HEK293T (cell line): ENCODE results near the gene CLCA4.

Experiments
- CTCF ChIA-PET: fragments of 350-600 bp; formaldehyde crosslinking; extraction: SDS; loops from one replicate; lab custom pipeline; 2021; ENCODE audit warnings: antibody characterized with exemption, inconsistent platforms; lab: Yijun Ruan, JAX
- POLR2A ChIA-PET: fragments of 350-600 bp; formaldehyde crosslinking; extraction: SDS; loops from one replicate; lab custom pipeline; 2020; ENCODE audit warnings: antibody characterized with exemption, inconsistent platforms; lab: Yijun Ruan, JAX
- DNase-seq: peaks from one replicate; pipeline ENCODE4 v3.0.0; 2012; ENCODE audit warnings: mixed read lengths; ENCODE audit errors: extremely low spot score
- ARNT ChIP-seq: fragments of 450-650 bp; IDR thresholded peaks from 2 replicates; pipeline ENCODE4 v1.6.1; 2017; ENCODE audit warnings: mild to moderate bottlenecking
- BHLHE40 ChIP-seq: fragments of 450-650 bp; IDR thresholded peaks from 2 replicates; pipeline ENCODE4 v1.6.1; 2016; ENCODE audit warnings: mild to moderate bottlenecking, moderate library complexity, borderline replicate concordance
- CTBP1 ChIP-seq: fragments of 450-650 bp; IDR thresholded peaks from 2 replicates; pipeline ENCODE4 v1.6.1; 2016; ENCODE audit warnings: borderline replicate concordance
- ELF4 ChIP-seq: fragments of 450-650 bp; IDR thresholded peaks from 2 replicates; pipeline ENCODE4 v1.6.1; 2017; ENCODE audit warnings: antibody characterized with exemption
- FOXA1 ChIP-seq: fragments of 450-650 bp; IDR thresholded peaks from 2 replicates; pipeline ENCODE4 v1.6.1; 2016; ENCODE audit warnings: mild to moderate bottlenecking
- FOXK2 ChIP-seq: fragments of 450-650 bp; IDR thresholded peaks from 2 replicates; pipeline ENCODE4 v1.6.1; 2016; ENCODE audit warnings: mild to moderate bottlenecking
- FOXM1 ChIP-seq: fragments of 450-650 bp; IDR thresholded peaks from 2 replicates; pipeline ENCODE4 v1.6.1; 2017; ENCODE audit warnings: mild to moderate bottlenecking, borderline replicate concordance
- HDGF ChIP-seq: fragments of 450-650 bp; IDR thresholded peaks from 2 replicates; pipeline ENCODE4 v1.6.1; 2017; ENCODE audit warnings: antibody characterized with exemption, borderline replicate concordance
- L3MBTL2 ChIP-seq: fragments of 450-650 bp; conservative IDR thresholded peaks from 2 replicates; pipeline ENCODE4 v1.6.1; 2016; ENCODE audit warnings: mild to moderate bottlenecking
- LEF1 ChIP-seq: fragments of 450-650 bp; IDR thresholded peaks from 2 replicates; pipeline ENCODE4 v1.6.1; 2017; ENCODE audit warnings: mild to moderate bottlenecking, borderline replicate concordance
- NFRKB ChIP-seq: fragments of 450-650 bp; IDR thresholded peaks from 2 replicates; pipeline ENCODE4 v1.6.1; 2016; ENCODE audit warnings: mild to moderate bottlenecking, moderate library complexity
- SP1 ChIP-seq: fragments of 450-650 bp; IDR thresholded peaks from 2 replicates; pipeline ENCODE4 v1.6.1; 2017
- SUZ12 ChIP-seq: fragments of 450-650 bp; IDR thresholded peaks from 2 replicates; pipeline ENCODE4 v1.6.1; 2016; ENCODE audit warnings: mild to moderate bottlenecking
- TARDBP ChIP-seq: fragments of 450-650 bp; IDR thresholded peaks from 2 replicates; pipeline ENCODE4 v1.6.1; 2016
- ZNF384 ChIP-seq: fragments of 450-650 bp; IDR thresholded peaks from 2 replicates; pipeline ENCODE4 v1.6.1; 2016
- TF ChIP-seq, protein P1 (sequence below): fragments of 450-650 bp; IDR thresholded peaks from 2 replicates; pipeline ENCODE4 v1.6.1; 2016

Gene CLCA4

DNA sequence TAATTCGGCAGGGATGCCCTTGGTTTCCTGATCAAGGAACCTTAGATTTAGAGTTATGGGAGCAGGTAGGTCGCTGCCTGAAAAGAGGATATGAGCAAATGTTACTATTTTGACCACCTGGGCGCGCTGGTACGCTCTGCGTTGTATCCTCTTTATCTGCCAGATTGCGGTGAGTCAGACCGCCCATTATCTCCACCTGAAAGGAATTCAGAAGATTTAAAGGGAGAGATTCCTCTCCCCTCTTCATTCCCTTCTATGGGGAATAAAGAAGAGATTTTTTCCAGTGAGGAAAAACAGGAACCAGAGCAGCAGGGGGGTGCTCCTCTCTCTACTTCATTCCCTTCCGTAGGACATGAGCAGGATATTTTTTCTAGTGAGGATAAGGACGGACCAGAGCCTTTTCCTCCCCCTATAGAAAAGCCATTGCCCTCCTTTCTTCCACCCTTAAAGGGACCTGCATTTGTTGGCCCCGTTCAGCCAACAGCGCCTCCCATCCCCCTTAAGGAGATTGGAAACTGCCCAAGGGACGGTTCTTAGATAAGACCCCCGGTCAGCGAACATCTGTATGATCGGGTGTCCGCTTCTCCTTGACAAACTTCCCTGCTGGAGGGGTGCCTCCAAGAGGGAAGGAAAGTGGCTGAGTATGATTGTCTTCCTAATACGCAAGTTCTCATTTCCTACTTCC lies 44.0 kb upstream of the CLCA4 start:
- POLR2A ChIA-PET, result no interaction called here
- no peak for DNase-seq

DNA sequence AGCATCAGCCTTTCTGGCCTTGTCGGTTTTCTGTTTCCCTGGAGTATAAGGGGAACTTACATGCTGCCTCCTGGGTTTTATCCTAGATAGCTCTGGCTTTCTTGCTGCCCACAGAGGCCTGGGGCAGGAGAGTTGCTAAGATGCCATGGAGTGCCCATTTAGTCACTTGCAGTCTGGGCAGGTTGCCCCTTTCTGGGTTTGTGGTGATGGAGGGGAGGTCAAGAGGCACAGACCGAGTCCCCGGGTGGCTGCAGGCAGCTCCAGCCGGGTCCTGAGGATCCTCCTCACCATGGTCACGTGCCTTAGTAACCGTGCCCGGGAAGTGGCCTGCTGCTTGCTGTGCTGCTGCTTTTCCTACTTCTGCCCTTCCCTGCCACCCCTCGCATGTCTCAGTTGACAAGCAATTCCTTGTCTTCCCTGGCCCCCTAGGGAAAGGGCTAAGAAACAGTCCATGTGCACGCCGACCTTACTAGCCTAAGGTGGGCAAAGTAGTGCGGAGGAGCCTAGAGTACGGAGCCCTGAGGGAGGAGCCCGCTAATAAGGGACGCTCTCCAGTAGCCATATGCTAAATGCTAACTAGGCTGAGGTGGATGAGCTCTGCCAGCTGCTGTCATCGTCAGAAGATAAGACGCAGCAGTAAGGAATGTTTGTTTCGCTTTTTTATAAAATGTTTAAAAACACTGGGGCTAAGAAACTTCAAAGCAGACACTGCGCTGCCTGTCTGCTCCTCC lies 43.3 kb upstream of the CLCA4 start:
- CTCF ChIA-PET, result no interaction called here
- POLR2A ChIA-PET, result no interaction called here
- DNase-seq, result no peak

More for the DNA sequence above, 44.0 kb upstream of the CLCA4 start:
- CTCF ChIA-PET, result interaction anchor here (0.6 kb wide), 1 partner anchor 12 kb away, joined by 6 read pairs; no protein-coding TSS in a partner anchor
- no peak for TF ChIP-seq TARDBP
- no peak for TF ChIP-seq HDGF

DNA sequence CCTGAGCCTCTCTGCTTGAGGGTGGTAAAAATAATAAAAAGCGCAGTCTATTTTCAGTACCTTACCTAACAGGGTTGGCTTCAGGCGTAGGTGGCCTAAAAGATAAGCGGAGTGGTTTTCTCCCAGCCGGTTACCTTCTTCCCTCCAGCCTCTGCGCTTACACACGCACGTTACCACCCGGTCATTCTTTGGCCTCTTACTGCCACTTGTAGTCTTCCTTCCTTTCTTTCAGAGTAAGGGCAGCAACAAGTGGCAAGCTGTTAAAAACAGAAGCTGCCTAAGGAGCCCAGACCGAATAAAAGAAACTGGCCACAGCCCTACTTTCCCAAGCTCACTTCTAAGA lies 42.8 kb upstream of the CLCA4 start:
- POLR2A ChIA-PET, result no interaction called here
- DNase-seq, result no peak
- TF ChIP-seq CTBP1 (no peak), SUZ12 (no peak), ARNT (no peak), TARDBP (no peak), SP1 (no peak), ZNF384 (no peak), L3MBTL2 (no peak), FOXK2 (no peak), NFRKB (no peak), FOXM1 (no peak), BHLHE40 (no peak), ELF4 (no peak), LEF1 (no peak), HDGF (no peak), FOXA1 (no peak)
- TF ChIP-seq, protein P1, sequence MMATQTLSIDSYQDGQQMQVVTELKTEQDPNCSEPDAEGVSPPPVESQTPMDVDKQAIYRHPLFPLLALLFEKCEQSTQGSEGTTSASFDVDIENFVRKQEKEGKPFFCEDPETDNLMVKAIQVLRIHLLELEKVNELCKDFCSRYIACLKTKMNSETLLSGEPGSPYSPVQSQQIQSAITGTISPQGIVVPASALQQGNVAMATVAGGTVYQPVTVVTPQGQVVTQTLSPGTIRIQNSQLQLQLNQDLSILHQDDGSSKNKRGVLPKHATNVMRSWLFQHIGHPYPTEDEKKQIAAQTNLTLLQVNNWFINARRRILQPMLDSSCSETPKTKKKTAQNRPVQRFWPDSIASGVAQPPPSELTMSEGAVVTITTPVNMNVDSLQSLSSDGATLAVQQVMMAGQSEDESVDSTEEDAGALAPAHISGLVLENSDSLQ, result no peak
- CTCF ChIA-PET, result no interaction called here

More for the DNA sequence above, 43.3 kb upstream of the CLCA4 start:
- TF ChIP-seq NFRKB (no peak), BHLHE40 (no peak), FOXK2 (no peak), SP1 (no peak), FOXM1 (no peak)

DNA sequence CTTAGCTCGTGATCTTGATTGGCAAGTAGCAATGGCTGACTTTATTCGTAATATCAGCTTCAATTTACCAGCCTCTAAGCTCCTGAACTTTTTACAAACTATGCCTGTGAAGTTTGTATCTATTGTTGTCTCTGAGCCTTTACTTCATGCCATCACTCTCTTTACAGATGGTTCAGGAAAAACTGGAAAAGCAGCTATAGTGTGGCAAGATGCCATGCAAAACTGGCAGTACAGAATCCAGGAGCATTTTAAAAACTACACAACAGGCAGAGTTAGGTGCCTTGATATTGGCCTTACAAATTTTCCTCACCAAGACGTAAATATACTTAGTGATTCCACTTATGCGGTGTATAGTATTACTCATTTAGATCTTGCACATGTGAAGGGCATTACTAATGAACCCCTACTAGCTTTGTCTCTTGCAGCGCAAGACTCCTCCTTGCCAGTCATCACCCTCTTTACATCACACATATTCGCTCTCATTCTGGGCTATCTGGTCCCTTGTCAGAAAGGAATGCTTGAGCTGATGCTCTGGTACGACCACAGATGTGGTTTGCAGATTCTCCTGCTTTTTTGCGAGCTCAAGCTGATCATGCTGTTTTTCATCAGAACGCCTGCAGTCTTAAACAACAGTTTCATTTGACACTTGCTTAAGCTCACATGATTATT lies 41.8 kb upstream of the CLCA4 start:
- no peak for DNase-seq
- TF ChIP-seq L3MBTL2 (no peak), FOXM1 (no peak)
- ChIA-PET CTCF (interaction anchor here (1.1 to 1.8 kb wide), 2 partner anchors 120 to 125 kb away, joined by 3 to 7 read pairs; no protein-coding TSS in a partner anchor), POLR2A (no interaction called here)

DNA sequence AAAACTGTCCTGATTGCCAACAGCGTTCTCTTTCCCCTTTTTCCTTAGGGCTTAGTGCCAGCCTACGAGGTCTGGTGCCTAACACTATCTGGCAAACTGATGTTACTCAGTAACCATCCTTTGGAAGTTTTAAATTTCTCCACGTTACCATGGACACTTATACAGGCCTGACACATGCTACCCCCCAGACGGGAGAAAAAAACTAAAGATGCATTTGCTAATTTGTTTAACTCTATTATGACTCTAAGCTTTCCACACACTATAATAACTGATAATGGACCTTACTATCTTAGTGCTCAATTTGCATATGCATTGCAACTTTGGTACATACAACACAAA lies 41.3 kb upstream of the CLCA4 start:
- DNase-seq, result no peak
- TF ChIP-seq ARNT (no peak), FOXA1 (no peak), TARDBP (no peak), CTBP1 (no peak), SP1 (no peak), SUZ12 (no peak), LEF1 (no peak), BHLHE40 (no peak), ZNF384 (no peak), L3MBTL2 (no peak)
- TF ChIP-seq, protein P1, result no peak
- ChIA-PET POLR2A (no interaction called here), CTCF (interaction anchor here (1.1 to 1.8 kb wide), 2 partner anchors 121 to 125 kb away, joined by 3 to 7 read pairs; no protein-coding TSS in a partner anchor)

DNA sequence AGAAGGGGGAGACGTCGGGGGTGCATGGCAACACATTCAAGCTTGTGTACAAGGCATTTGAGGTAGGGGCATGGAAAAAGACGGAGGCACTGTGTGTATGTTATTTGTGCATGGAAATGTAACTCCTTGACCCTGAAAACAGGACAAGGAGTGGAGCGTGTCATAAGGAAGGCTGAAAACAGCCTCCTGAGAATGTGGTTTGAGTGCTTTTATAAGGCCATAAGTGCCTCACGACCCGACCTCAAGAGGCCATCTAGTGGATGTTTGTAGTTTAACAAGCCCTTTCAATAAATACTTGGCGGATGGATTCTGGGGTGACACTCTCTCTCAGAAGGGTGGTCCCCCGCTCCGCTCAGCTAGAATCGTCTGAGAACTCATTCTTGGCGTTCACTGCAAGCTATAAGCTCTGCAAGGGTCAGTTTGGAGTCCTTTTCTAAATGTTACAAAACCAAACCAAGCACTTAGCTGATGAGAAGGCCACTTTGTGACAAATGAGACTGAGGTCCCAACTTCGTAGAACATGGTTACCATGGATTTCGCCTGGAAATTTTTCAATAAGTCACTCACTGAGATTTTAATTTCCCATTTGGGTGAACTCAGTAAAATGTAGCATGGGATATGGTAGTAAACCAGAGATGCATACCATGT lies 38.8 kb upstream of the CLCA4 start:
- DNase-seq, result no peak
- ChIA-PET CTCF (interaction anchor here (0.8 kb wide), 1 partner anchor 9 kb away, joined by 3 read pairs; no protein-coding TSS in a partner anchor), POLR2A (no interaction called here)
- no peak for TF ChIP-seq ELF4
- TF ChIP-seq ZNF384, result no peak
- no peak for TF ChIP-seq TARDBP
- no peak for TF ChIP-seq CTBP1
- TF ChIP-seq, protein P1, result no peak
- no peak for TF ChIP-seq FOXM1
- TF ChIP-seq SUZ12, result no peak
- TF ChIP-seq LEF1, result no peak
- TF ChIP-seq HDGF, result no peak
